ENCODE measurements around the gene MYH6. TPM values are rescaled to one million over a fixed set of nuclear protein-coding genes. Genes with fewer than 3 reads are reported as not detected.
"Not testable (repeated sequence)": the region's sequence is repeated elsewhere in the genome, so short reads cannot be mapped to it uniquely, and the experiment has no call there.

Gene MYH6
- total RNA-seq, 1 donor = not detected

DNA sequence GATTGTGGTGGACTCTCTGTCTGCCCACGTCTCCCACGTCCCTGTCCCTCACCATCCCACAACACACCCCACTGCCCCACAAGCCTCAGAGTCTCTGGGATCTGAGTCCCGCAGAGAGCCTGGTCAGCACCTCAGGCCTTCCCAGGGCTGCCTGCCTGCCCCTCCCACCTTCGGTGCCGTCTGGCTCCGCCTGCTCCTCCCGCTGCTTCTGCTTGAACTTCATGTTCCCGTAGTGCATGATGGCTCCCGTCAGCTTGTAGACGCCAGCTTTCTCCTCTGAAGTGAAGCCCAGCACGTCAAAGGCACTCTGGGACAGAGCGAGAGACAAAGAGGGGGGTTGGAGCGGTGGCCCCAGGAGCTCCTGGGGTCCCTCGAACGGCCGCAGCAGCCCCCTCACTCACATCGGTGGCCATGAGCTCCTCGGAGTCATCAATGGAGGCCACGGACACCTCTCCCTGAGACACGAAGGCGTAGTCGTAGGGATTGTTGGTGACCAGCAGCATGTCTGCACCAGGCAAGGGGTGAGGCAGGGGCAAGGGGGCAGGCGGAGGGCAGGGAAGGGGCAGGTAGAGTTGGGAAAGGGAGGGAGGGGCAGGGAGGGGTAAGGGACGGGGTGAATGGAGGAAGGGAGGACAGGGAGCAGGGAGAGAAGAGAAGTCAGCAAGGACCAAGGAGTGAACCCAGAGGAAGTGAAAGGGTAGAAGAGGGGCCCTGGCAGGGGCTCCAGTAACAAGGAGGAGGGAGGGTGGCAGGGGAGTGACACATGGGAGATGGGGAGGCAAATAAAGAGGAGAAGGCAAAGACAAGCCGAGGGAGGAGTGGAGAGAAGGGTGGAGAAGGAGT, 5.6 kb downstream of the MYH6 start:
- Histone ChIP-seq H3K4me2 (ENCODE audit: insufficient read depth, low read length) (no peak overlapping the region), H3K79me2 (ENCODE audit: insufficient read depth, low read length) (no peaks in the 10 kb centered on the region), H3K9me3 (ENCODE audit: low read depth, low read length) (no peaks in the 10 kb centered on the region), H3K4me1 (ENCODE audit: insufficient read depth, low read length) (no peaks in the 10 kb centered on the region), H3K27ac (ENCODE audit: low read depth, low read length) (no peak overlapping the region), H4K20me1 (ENCODE audit: insufficient read depth, low read length) (no peaks in the 10 kb centered on the region), H2AFZ (ENCODE audit: low read length) (no peak overlapping the region), H3K27me3 (ENCODE audit: insufficient read depth, low read length) (no peaks in the 10 kb centered on the region), H3K4me3 (ENCODE audit: insufficient read depth, low read length) (no peak overlapping the region), H3K36me3 (ENCODE audit: insufficient read depth, low read length) (no peaks in the 10 kb centered on the region)
- TF ChIP-seq CTCF (IDR thresholded peaks at IDR 0.05; ENCODE audit: extremely low read depth, low read depth, low read length) = no peak
- DNase-seq (ENCODE audit: insufficient read length, low spot score, missing footprints) = peak; percentile 61

GRCh38 chr14:23401291-23401690, 6.8 kb downstream of the MYH6 start:
- no peak overlapping the region for H2AFZ ChIP-seq (ENCODE audit: low read length)
- no peak overlapping the region for H3K27ac ChIP-seq (ENCODE audit: low read depth, low read length)
- peak; percentile 64 for DNase-seq (ENCODE audit: insufficient read length, low spot score, missing footprints)
- no peaks in the 10 kb centered on the region for H3K79me2 ChIP-seq (ENCODE audit: insufficient read depth, low read length)
- no peaks in the 10 kb centered on the region for H4K20me1 ChIP-seq (ENCODE audit: insufficient read depth, low read length)
- no peaks in the 10 kb centered on the region for H3K27me3 ChIP-seq (ENCODE audit: insufficient read depth, low read length)
- H3K4me1 ChIP-seq (ENCODE audit: insufficient read depth, low read length) = no peaks in the 10 kb centered on the region
- no peaks in the 10 kb centered on the region for H3K36me3 ChIP-seq (ENCODE audit: insufficient read depth, low read length)
- H3K4me3 ChIP-seq (ENCODE audit: insufficient read depth, low read length) = no peak overlapping the region
- TF ChIP-seq CTCF (IDR thresholded peaks at IDR 0.05; ENCODE audit: extremely low read depth, low read depth, low read length) = no peak
- H3K4me2 ChIP-seq (ENCODE audit: insufficient read depth, low read length) = no peak overlapping the region
- no peaks in the 10 kb centered on the region for H3K9me3 ChIP-seq (ENCODE audit: low read depth, low read length)

GRCh38 chr14:23400496-23401149, 7.5 kb downstream of the MYH6 start:
- H3K4me2 ChIP-seq (ENCODE audit: insufficient read depth, low read length); H4K20me1 ChIP-seq (ENCODE audit: insufficient read depth, low read length); H3K27ac ChIP-seq (ENCODE audit: low read depth, low read length); H3K27me3 ChIP-seq (ENCODE audit: insufficient read depth, low read length); H3K36me3 ChIP-seq (ENCODE audit: insufficient read depth, low read length); H3K9me3 ChIP-seq (ENCODE audit: low read depth, low read length); H2AFZ ChIP-seq (ENCODE audit: low read length); H3K4me1 ChIP-seq (ENCODE audit: insufficient read depth, low read length); H3K4me3 ChIP-seq (ENCODE audit: insufficient read depth, low read length); H3K79me2 ChIP-seq (ENCODE audit: insufficient read depth, low read length): not testable (repeated sequence)
- peak; percentile 31 for DNase-seq (ENCODE audit: insufficient read length, low spot score, missing footprints)

- no peak overlapping the region for H3K27ac ChIP-seq (ENCODE audit: low read depth, low read length)
- H3K4me2 ChIP-seq (ENCODE audit: insufficient read depth, low read length) = no peak overlapping the region
- no peaks in the 10 kb centered on the region for H3K79me2 ChIP-seq (ENCODE audit: insufficient read depth, low read length)
- no peaks in the 10 kb centered on the region for H3K27me3 ChIP-seq (ENCODE audit: insufficient read depth, low read length)
- no peaks in the 10 kb centered on the region for H3K4me1 ChIP-seq (ENCODE audit: insufficient read depth, low read length)
- H4K20me1 ChIP-seq (ENCODE audit: insufficient read depth, low read length) = no peaks in the 10 kb centered on the region
- no peak overlapping the region for H2AFZ ChIP-seq (ENCODE audit: low read length)
- no peaks in the 10 kb centered on the region for H3K9me3 ChIP-seq (ENCODE audit: low read depth, low read length)
- no peak for TF ChIP-seq CTCF (IDR thresholded peaks at IDR 0.05; ENCODE audit: extremely low read depth, low read depth, low read length)
- no peak for DNase-seq (ENCODE audit: insufficient read length, low spot score, missing footprints)
- no peak overlapping the region for H3K4me3 ChIP-seq (ENCODE audit: insufficient read depth, low read length)
- H3K36me3 ChIP-seq (ENCODE audit: insufficient read depth, low read length) = no peaks in the 10 kb centered on the region
Measured at GRCh38 chr14:23399591-23399990, 8.5 kb downstream of the MYH6 start.
